HG02610 (cell line): Measurements from ENCODE around the gene RPS27A.
"Not testable (repeated sequence)": the region's sequence is repeated elsewhere in the genome, so short reads cannot be mapped to it uniquely, and the experiment has no call there.

Experiments used
- ATAC-seq: cut with Tn5 transposase; IDR thresholded peaks from one replicate; pipeline ENCODE4 v1.9.1; 2021; ENCODE audit warnings: mild to moderate bottlenecking, moderate library complexity; ENCODE audit not compliant: unreplicated experiment

RPS27A gene

GRCh38 chr2:55236992-55237543, 4.6 kb downstream of the RPS27A start:
- no peak for ATAC-seq

- no peak for ATAC-seq
Observed at GRCh38 chr2:55239656-55240222, 7.3 kb downstream of the RPS27A start.

DNA sequence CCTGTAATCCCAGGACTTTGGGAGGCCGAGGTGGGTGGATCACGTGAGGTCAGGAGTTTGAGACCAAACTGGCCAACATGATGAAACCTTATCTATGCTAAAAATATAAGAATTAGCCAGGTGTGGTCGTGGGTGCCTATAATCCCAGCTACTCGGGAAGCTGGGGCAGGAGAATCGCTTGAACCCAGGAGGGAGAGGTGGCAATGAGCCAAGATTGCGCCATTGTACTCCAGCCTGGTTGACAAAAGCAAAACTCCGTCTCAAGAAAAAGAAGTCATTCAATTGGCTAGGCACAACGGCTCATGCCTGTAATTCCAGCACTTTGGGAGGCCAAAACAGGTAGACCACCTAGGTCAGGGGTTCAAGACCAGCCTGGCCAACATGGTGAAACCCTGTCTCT, 9.1 kb downstream of the RPS27A start:
- not testable (repeated sequence) for ATAC-seq

DNA sequence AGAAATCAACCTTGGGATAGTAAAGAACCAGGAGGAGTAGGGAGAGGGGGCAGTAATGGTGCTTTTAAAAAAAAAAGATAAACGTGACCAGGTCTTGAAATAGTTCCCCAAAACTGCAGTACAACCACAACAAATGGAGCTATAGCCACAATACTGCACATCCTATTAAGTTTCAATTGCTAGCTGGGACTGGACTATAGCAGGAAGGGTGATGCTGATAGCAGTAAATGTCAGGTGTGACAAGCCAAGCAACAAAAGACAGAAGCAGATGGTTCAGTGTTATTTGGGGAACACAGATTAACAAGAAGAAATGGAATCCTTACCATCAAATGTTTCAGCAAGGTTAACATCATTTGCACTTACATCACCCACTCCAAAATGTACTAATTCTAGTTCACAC, 10.1 kb downstream of the RPS27A start:
- ATAC-seq, result no peak

DNA sequence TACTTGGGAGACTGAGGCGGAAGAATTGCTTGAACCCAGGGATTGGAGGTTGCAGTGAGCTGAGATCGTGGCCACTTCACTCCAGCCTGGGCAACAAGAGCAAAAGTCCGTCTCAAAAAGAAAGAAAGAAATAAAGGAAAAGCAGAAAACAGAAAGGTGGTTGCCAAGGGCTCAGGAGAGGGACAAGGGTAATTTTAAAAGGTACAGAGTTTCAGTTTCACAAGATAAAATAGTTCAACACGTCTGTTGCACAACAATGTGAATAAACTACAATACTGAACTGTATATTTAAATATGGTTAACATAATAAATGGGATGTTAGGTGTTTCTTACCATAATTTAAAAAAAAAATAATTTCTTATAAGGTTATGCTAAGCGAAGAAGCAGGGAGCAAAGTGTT, 12.9 kb downstream of the RPS27A start:
- no peak for ATAC-seq

DNA sequence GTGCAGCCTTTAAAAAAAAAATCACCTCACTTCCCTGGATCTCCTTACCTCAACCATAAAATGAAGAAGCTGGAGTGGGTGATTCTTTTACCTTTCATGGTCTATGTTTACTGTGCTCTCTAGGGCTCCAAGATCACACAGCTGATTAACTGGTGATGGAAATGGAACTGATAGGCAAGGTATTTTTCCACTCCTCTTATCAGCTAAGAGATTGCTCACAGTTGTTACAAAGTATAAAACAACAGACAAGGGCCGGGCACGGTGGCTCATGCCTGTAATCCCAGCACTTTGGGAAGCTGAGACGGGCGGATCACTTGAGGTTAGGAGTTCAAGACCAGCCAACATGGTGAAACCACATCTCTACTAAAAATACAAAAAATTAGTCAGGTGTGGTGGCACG, 14.5 kb downstream of the RPS27A start:
- no peak for ATAC-seq

- no peak for ATAC-seq
Observed at GRCh38 chr2:55252832-55253231, 20.3 kb downstream of the RPS27A start.

- not testable (repeated sequence) for ATAC-seq
Observed at GRCh38 chr2:55259586-55259985, 27.1 kb downstream of the RPS27A start.

GRCh38 chr2:55268288-55268906, 35.9 kb downstream of the RPS27A start:
- ATAC-seq, result no peak

GRCh38 chr2:55268907-55269644, 36.6 kb downstream of the RPS27A start, which contains the start of gene MTIF2:
Gene MTIF2, minus strand, starts transcription at chr2:55269231. Its CDS starts 5,373 bp downstream, at chr2:55263858.
- peak; percentile 98 for ATAC-seq

DNA sequence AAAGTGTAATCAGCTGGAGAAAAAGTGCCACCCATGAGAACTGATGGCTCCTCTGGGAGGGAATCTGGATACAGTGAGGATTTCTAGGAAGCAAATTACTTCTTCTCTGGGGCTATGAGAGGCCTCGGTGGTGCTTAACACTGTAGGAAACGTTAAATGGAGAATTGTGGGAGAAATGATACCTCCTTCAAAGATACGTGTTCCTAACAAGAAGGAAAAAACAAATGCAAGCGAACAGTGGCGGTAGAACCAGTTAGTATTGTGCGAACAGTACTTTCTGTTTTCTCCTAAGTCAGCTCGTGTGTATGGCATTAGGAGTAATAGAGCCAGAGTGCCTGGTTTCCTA, 37.1 kb downstream of the RPS27A start:
- ATAC-seq, result no peak

DNA sequence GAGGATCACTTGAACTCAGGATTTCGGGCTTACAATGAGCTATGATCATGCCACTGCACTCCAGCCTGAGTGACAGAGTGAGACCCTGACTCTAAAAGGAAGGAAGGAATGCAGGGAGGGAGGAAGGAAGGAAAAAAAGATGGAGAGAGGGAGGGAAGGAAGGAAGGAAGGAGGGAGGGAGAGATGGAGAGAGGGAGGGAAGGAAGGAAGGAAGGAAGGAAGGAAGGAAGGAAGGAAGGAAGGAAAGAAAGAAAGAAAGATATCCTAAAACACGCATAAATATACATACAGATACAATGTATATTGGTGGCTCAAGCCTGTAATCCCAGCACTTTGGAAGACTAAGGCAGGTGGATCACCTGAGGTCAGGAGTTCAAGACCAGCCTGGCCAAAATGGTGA, 41.9 kb downstream of the RPS27A start:
- not testable (repeated sequence) for ATAC-seq

DNA sequence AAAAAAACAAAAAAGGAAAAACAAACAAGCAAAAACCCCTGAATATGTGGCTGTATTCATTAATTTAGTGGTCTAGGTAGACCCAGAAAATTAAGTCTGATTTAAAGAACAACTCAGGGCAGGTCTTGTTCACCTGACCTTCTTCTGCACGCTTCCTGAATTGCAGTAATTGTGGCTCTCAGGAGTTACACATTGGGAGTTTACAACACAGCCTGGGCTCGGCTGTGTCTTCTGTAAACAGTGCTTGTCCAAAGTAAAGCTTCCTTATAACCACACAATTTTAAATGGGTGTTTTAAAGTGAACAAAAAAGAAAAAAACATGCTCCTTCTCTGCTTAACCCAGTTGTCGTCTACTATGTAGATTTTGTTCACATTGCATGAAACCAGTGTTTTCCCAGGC, 44.8 kb downstream of the RPS27A start:
- ATAC-seq, result no peak

GRCh38 chr2:55279214-55279835, 46.8 kb downstream of the RPS27A start:
- not testable (repeated sequence) for ATAC-seq

GRCh38 chr2:55279859-55280424, 47.5 kb downstream of the RPS27A start:
- ATAC-seq, result not testable (repeated sequence)

DNA sequence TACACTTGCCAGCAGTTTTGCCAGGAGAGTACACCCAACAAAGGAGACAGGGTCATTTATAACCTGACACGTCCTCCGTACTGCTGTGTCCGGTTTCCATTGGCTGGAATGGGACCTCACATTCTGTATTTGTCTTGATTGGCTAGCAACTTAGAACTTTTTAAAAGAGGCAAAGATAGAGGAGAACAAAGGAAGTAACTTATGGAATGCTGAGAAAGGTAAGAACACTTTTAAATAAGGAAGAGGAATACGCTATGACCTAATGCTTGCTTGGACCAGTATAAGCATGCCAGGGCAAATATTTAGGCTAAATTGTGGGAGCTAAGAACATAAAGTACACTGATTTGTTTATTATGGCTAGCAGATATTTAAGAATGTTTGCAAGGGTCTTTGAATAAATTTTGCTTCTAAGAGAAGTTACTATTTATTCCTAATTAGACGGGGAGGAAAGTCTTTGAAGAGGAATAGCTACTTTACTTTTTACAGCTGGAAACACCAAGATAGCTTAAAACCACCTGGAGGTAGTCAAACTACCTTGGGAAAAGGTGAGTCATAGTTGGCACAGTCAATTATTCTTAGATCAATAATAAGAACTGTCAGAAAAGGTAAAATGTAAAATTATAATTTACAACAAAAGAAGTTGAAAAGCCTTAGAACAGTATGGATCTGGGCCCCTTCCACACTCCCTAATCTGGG, 48.5 kb downstream of the RPS27A start:
- ATAC-seq, result not testable (repeated sequence)

GRCh38 chr2:55282110-55282917, 49.8 kb downstream of the RPS27A start:
- ATAC-seq, result peak; percentile 99

GRCh38 chr2:55283083-55283482, 50.6 kb downstream of the RPS27A start:
- ATAC-seq, result no peak
